HEK293T (cell line): ENCODE data around the gene FAH.
"Not testable (repeated sequence)": the region's sequence is repeated elsewhere in the genome, so short reads cannot be mapped to it uniquely, and the experiment has no call there.

ENCODE experiments used
- CTCF ChIA-PET: fragments of 350-600 bp; formaldehyde crosslinking; extraction: SDS; loops from one replicate; lab custom pipeline; 2021; ENCODE audit warnings: antibody characterized with exemption, inconsistent platforms; lab: Yijun Ruan, JAX
- POLR2A ChIA-PET: fragments of 350-600 bp; formaldehyde crosslinking; extraction: SDS; loops from one replicate; lab custom pipeline; 2020; ENCODE audit warnings: antibody characterized with exemption, inconsistent platforms; lab: Yijun Ruan, JAX
- DNase-seq: peaks from one replicate; pipeline ENCODE4 v3.0.0; 2012; ENCODE audit warnings: mixed read lengths; ENCODE audit errors: extremely low spot score
- ARNT ChIP-seq: fragments of 450-650 bp; IDR thresholded peaks from 2 replicates; pipeline ENCODE4 v1.6.1; 2017; ENCODE audit warnings: mild to moderate bottlenecking
- BHLHE40 ChIP-seq: fragments of 450-650 bp; IDR thresholded peaks from 2 replicates; pipeline ENCODE4 v1.6.1; 2016; ENCODE audit warnings: mild to moderate bottlenecking, moderate library complexity, borderline replicate concordance
- CTBP1 ChIP-seq: fragments of 450-650 bp; IDR thresholded peaks from 2 replicates; pipeline ENCODE4 v1.6.1; 2016; ENCODE audit warnings: borderline replicate concordance
- ELF4 ChIP-seq: fragments of 450-650 bp; IDR thresholded peaks from 2 replicates; pipeline ENCODE4 v1.6.1; 2017; ENCODE audit warnings: antibody characterized with exemption
- FOXA1 ChIP-seq: fragments of 450-650 bp; IDR thresholded peaks from 2 replicates; pipeline ENCODE4 v1.6.1; 2016; ENCODE audit warnings: mild to moderate bottlenecking
- FOXK2 ChIP-seq: fragments of 450-650 bp; IDR thresholded peaks from 2 replicates; pipeline ENCODE4 v1.6.1; 2016; ENCODE audit warnings: mild to moderate bottlenecking
- FOXM1 ChIP-seq: fragments of 450-650 bp; IDR thresholded peaks from 2 replicates; pipeline ENCODE4 v1.6.1; 2017; ENCODE audit warnings: mild to moderate bottlenecking, borderline replicate concordance
- HDGF ChIP-seq: fragments of 450-650 bp; IDR thresholded peaks from 2 replicates; pipeline ENCODE4 v1.6.1; 2017; ENCODE audit warnings: antibody characterized with exemption, borderline replicate concordance
- L3MBTL2 ChIP-seq: fragments of 450-650 bp; conservative IDR thresholded peaks from 2 replicates; pipeline ENCODE4 v1.6.1; 2016; ENCODE audit warnings: mild to moderate bottlenecking
- LEF1 ChIP-seq: fragments of 450-650 bp; IDR thresholded peaks from 2 replicates; pipeline ENCODE4 v1.6.1; 2017; ENCODE audit warnings: mild to moderate bottlenecking, borderline replicate concordance
- NFRKB ChIP-seq: fragments of 450-650 bp; IDR thresholded peaks from 2 replicates; pipeline ENCODE4 v1.6.1; 2016; ENCODE audit warnings: mild to moderate bottlenecking, moderate library complexity
- PKNOX1 ChIP-seq: fragments of 450-650 bp; IDR thresholded peaks from 2 replicates; pipeline ENCODE4 v1.6.1; 2016
- SP1 ChIP-seq: fragments of 450-650 bp; IDR thresholded peaks from 2 replicates; pipeline ENCODE4 v1.6.1; 2017
- SUZ12 ChIP-seq: fragments of 450-650 bp; IDR thresholded peaks from 2 replicates; pipeline ENCODE4 v1.6.1; 2016; ENCODE audit warnings: mild to moderate bottlenecking
- TARDBP ChIP-seq: fragments of 450-650 bp; IDR thresholded peaks from 2 replicates; pipeline ENCODE4 v1.6.1; 2016
- ZNF384 ChIP-seq: fragments of 450-650 bp; IDR thresholded peaks from 2 replicates; pipeline ENCODE4 v1.6.1; 2016

Gene FAH

GRCh38 chr15:80152180-80152895 is 461 bp upstream of the FAH start:
- ChIA-PET POLR2A (interaction anchor here (0.6 to 1.7 kb wide), 3 partner anchors 11 to 340 kb away, joined by 3 to 6 read pairs (median 4); no protein-coding TSS in a partner anchor), CTCF (interaction anchor here (1.2 kb wide), 1 partner anchor 21 kb away, joined by 3 read pairs; no protein-coding TSS in a partner anchor)
- no peak for TF ChIP-seq L3MBTL2
- TF ChIP-seq FOXK2 = no peak
- no peak for TF ChIP-seq ZNF384
- DNase-seq = peak; percentile 99

- CTCF ChIA-PET = no interaction called here
Observed at GRCh38 chr15:80153900-80154299, 1.1 kb downstream of the FAH start.

GRCh38 chr15:80154336-80154735 is 1.5 kb downstream of the FAH start:
- DNase-seq = no peak
- ChIA-PET CTCF (no interaction called here), POLR2A (no interaction called here)
- TF ChIP-seq BHLHE40 = no peak
- no peak for TF ChIP-seq ARNT
- no peak for TF ChIP-seq SP1
- TF ChIP-seq ELF4 = no peak
- TF ChIP-seq CTBP1 = no peak
- TF ChIP-seq LEF1 = no peak
- TF ChIP-seq ZNF384 = no peak
- TF ChIP-seq L3MBTL2 = no peak
- no peak for TF ChIP-seq SUZ12
- TF ChIP-seq HDGF = no peak

More at GRCh38 chr15:80153900-80154299, 1.1 kb downstream of the FAH start:
- DNase-seq = no peak
- POLR2A ChIA-PET = interaction anchor here (1.0 kb wide), 1 partner anchor 93 kb away, joined by 3 read pairs; no protein-coding TSS in a partner anchor
- TF ChIP-seq ELF4 = no peak
- no peak for TF ChIP-seq CTBP1
- TF ChIP-seq ZNF384 = no peak
- no peak for TF ChIP-seq NFRKB
- no peak for TF ChIP-seq ARNT
- no peak for TF ChIP-seq BHLHE40
- no peak for TF ChIP-seq FOXM1
- no peak for TF ChIP-seq LEF1
- no peak for TF ChIP-seq FOXK2
- TF ChIP-seq SP1 = no peak
- no peak for TF ChIP-seq FOXA1
- TF ChIP-seq L3MBTL2 = no peak
- TF ChIP-seq TARDBP = no peak
- no peak for TF ChIP-seq PKNOX1
- TF ChIP-seq HDGF = no peak
- no peak for TF ChIP-seq SUZ12

- POLR2A ChIA-PET = no interaction called here
- TF ChIP-seq SUZ12 (no peak), ZNF384 (no peak), NFRKB (no peak), LEF1 (no peak), PKNOX1 (no peak), ELF4 (no peak), FOXA1 (no peak), FOXK2 (no peak), BHLHE40 (no peak), HDGF (no peak), SP1 (no peak), TARDBP (no peak), CTBP1 (no peak), L3MBTL2 (no peak), ARNT (no peak), FOXM1 (no peak)
Observed at GRCh38 chr15:80155001-80155377, 2.2 kb downstream of the FAH start.

GRCh38 chr15:80155378-80156175 is 2.8 kb downstream of the FAH start:
- POLR2A ChIA-PET, DNase-seq, CTCF ChIA-PET: not testable (repeated sequence)

More at GRCh38 chr15:80155001-80155377, 2.2 kb downstream of the FAH start:
- CTCF ChIA-PET = no interaction called here
- DNase-seq = no peak

- CTCF ChIA-PET = no interaction called here
- no peak for TF ChIP-seq CTBP1
- TF ChIP-seq LEF1 = no peak
- TF ChIP-seq FOXA1 = no peak
- no peak for TF ChIP-seq PKNOX1
- no peak for TF ChIP-seq NFRKB
- TF ChIP-seq L3MBTL2 = no peak
- TF ChIP-seq ELF4 = no peak
- no peak for TF ChIP-seq ARNT
- TF ChIP-seq TARDBP = no peak
- TF ChIP-seq BHLHE40 = no peak
- no peak for TF ChIP-seq HDGF
- TF ChIP-seq FOXK2 = no peak
- TF ChIP-seq SP1 = no peak
- no peak for TF ChIP-seq ZNF384
- TF ChIP-seq SUZ12 = no peak
- TF ChIP-seq FOXM1 = no peak
- POLR2A ChIA-PET = no interaction called here
- no peak for DNase-seq
Observed at GRCh38 chr15:80156176-80156720, 3.4 kb downstream of the FAH start.
